ENCODE results near the gene DIRAS3.

The DIRAS3 gene

GRCh38 chr1:68036946-68037345 is 13.5 kb downstream of the DIRAS3 start:
- TF ChIP-seq, protein P1, sequence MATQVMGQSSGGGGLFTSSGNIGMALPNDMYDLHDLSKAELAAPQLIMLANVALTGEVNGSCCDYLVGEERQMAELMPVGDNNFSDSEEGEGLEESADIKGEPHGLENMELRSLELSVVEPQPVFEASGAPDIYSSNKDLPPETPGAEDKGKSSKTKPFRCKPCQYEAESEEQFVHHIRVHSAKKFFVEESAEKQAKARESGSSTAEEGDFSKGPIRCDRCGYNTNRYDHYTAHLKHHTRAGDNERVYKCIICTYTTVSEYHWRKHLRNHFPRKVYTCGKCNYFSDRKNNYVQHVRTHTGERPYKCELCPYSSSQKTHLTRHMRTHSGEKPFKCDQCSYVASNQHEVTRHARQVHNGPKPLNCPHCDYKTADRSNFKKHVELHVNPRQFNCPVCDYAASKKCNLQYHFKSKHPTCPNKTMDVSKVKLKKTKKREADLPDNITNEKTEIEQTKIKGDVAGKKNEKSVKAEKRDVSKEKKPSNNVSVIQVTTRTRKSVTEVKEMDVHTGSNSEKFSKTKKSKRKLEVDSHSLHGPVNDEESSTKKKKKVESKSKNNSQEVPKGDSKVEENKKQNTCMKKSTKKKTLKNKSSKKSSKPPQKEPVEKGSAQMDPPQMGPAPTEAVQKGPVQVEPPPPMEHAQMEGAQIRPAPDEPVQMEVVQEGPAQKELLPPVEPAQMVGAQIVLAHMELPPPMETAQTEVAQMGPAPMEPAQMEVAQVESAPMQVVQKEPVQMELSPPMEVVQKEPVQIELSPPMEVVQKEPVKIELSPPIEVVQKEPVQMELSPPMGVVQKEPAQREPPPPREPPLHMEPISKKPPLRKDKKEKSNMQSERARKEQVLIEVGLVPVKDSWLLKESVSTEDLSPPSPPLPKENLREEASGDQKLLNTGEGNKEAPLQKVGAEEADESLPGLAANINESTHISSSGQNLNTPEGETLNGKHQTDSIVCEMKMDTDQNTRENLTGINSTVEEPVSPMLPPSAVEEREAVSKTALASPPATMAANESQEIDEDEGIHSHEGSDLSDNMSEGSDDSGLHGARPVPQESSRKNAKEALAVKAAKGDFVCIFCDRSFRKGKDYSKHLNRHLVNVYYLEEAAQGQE (IDR thresholded peaks at IDR 0.05; ENCODE audit: insufficient replicate concordance, low read depth): no peak
- no peak for TF ChIP-seq SPI1 (IDR thresholded peaks at IDR 0.05; ENCODE audit: borderline replicate concordance, low read depth)
- no peak for TF ChIP-seq POLR2AphosphoS5 (IDR thresholded peaks at IDR 0.05; ENCODE audit: low read depth)
- no peak for TF ChIP-seq GABPA (IDR thresholded peaks at IDR 0.05; ENCODE audit: low read depth)
- no peak for TF ChIP-seq CTCF (IDR thresholded peaks at IDR 0.05; ENCODE audit: insufficient read depth, low read length)
- no peak overlapping the region for H3K27ac ChIP-seq (replicated peaks)
- H3K4me3 ChIP-seq (replicated peaks; ENCODE audit: insufficient read depth, low read length): no peak overlapping the region
- DNase-seq (ENCODE audit: low read depth in 1 of 2, low spot score in 1 of 2): no peak
- H3K27me3 ChIP-seq (ENCODE audit: insufficient read depth, poor library complexity, severe bottlenecking): no peaks in the 10 kb centered on the region

- Histone ChIP-seq H3K4me3 (replicated peaks; ENCODE audit: insufficient read depth, low read length) (no peak overlapping the region), H3K27me3 (ENCODE audit: insufficient read depth, poor library complexity, severe bottlenecking) (no peaks in the 10 kb centered on the region), H3K27ac (replicated peaks) (no peak overlapping the region)
- no peak for TF ChIP-seq POLR2AphosphoS5 (IDR thresholded peaks at IDR 0.05; ENCODE audit: low read depth)
- no peak for TF ChIP-seq GABPA (IDR thresholded peaks at IDR 0.05; ENCODE audit: low read depth)
- TF ChIP-seq, protein P1 (IDR thresholded peaks at IDR 0.05; ENCODE audit: insufficient replicate concordance, low read depth): no peak
- no peak for TF ChIP-seq SPI1 (IDR thresholded peaks at IDR 0.05; ENCODE audit: borderline replicate concordance, low read depth)
- TF ChIP-seq CTCF (IDR thresholded peaks at IDR 0.05; ENCODE audit: insufficient read depth, low read length): no peak
- DNase-seq (ENCODE audit: low read depth in 1 of 2, low spot score in 1 of 2): no peak
Measured at GRCh38 chr1:68029444-68029843, 21.0 kb downstream of the DIRAS3 start.

DNA sequence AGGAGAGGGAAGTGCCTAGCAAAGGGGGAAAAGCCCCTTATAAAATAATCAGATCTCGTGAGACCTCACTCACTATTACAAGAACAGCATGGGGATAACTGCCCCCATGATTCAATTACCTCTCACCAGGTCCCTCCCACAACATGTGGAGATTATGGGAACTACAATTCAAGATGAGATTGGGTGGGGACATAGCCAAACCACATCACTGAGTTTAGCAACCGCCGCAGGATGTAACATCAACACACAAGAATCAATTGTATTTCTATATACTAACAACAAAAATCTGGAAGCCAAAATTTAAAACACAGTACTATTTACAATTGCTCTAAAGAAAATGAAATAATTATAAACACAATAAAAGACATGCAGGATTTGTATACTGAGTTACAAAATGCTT is 21.9 kb downstream of the DIRAS3 start:
- no peaks in the 10 kb centered on the region for H3K27me3 ChIP-seq (ENCODE audit: insufficient read depth, poor library complexity, severe bottlenecking)
- TF ChIP-seq SPI1 (IDR thresholded peaks at IDR 0.05; ENCODE audit: borderline replicate concordance, low read depth) (no peak), POLR2AphosphoS5 (IDR thresholded peaks at IDR 0.05; ENCODE audit: low read depth) (no peak), CTCF (IDR thresholded peaks at IDR 0.05; ENCODE audit: insufficient read depth, low read length) (no peak), GABPA (IDR thresholded peaks at IDR 0.05; ENCODE audit: low read depth) (no peak)
- TF ChIP-seq, protein P1 (IDR thresholded peaks at IDR 0.05; ENCODE audit: insufficient replicate concordance, low read depth): no peak
- H3K27ac ChIP-seq (replicated peaks): no peak overlapping the region
- DNase-seq (ENCODE audit: low read depth in 1 of 2, low spot score in 1 of 2): no peak
- H3K4me3 ChIP-seq (replicated peaks; ENCODE audit: insufficient read depth, low read length): no peak overlapping the region
